ENCODE measurements around the gene EIF5.

Gene EIF5

GRCh38 chr14:103372552-103373304, 38.7 kb downstream of the EIF5 start:
- no peak for DNase-seq

- no peak for DNase-seq
These were observed 40.1 kb downstream of the EIF5 start for GRCh38 chr14:103374121-103374520.

GRCh38 chr14:103377522-103378037, 43.5 kb downstream of the EIF5 start:
- no peak for DNase-seq

DNA sequence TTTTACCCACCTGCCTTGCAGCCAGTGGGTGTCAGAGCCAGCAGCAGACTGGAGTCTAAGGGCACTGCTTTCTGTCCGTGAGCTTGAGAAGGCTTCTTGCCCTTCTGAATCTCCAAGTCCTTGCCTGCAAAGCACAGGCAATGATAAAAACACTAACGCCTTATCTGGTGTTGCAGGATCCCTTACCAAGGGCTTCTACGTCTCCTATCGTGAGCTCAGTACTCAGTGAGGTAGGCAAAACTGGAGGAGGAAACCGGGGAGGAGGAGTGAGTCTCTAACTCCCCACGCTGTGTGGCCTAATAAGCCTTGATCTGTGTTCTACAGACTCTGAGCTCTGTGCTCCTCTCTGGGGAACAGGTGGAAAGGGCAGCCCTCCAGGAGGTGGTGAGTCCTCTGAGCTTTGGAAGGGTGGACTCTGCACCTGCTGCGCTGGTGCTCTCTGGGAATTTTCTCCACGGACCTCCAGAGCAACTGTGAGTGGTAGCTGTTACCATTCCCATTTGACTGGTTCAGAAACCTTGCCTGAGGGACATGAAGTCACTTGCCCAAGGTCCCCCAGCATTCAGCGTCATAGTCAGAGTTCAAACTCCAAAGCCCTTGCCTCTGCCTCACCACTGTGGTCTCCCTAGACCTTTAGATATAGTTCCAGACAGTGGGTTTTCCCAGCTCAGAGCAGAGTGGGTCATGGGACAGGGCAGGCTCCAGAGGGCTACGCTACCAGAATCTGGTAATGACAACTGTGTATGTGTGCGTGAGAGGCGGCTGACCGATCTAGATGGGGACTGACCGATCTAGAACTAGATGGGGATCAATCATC, 44.2 kb downstream of the EIF5 start:
- no peak for DNase-seq

GRCh38 chr14:103380719-103381377, 46.8 kb downstream of the EIF5 start:
- no peak for DNase-seq

GRCh38 chr14:103382376-103382775, 48.3 kb downstream of the EIF5 start:
- DNase-seq, result no peak

DNA sequence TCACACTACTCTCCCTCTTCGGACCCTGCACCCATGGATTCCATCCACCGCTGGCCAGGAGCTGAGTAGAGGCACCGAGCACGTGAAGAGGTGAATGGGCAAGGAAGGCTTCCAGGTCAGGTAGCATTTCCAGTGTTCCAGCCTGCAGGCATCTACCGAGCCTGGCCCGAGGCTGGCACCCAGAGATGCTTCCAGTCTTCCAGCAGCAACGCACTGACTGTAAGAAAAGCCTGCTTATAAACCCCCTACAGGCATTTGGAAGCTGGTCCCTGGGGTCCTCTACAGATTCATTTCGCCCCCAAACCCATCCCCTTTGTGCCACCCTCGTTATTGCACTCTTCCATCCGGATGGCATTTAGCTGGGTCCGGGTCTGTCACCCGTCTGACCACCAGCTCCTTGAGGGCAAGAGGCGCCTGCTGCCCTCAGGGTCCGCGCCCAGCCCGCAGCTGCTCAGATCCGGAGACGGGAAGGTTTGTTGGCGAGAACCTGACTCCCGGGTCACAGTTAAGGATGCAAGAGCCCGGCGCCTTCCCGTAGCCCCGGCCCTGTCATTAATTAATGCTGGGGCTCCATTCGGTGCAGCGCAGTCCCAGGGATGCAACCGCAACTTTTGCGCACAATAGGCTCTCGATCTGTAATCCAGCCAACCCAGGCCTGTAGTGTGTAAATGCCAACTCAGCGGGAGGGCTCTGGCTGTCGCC, 50.6 kb downstream of the EIF5 start:
- no peak for DNase-seq

GRCh38 chr14:103385152-103385928, 51.3 kb downstream of the EIF5 start, which contains the start of gene MARK3:
Gene MARK3, plus strand, starts transcription at chr14:103385415. Its CDS starts 615 bp downstream, at chr14:103386030.
- peak; percentile 34 for DNase-seq

DNA sequence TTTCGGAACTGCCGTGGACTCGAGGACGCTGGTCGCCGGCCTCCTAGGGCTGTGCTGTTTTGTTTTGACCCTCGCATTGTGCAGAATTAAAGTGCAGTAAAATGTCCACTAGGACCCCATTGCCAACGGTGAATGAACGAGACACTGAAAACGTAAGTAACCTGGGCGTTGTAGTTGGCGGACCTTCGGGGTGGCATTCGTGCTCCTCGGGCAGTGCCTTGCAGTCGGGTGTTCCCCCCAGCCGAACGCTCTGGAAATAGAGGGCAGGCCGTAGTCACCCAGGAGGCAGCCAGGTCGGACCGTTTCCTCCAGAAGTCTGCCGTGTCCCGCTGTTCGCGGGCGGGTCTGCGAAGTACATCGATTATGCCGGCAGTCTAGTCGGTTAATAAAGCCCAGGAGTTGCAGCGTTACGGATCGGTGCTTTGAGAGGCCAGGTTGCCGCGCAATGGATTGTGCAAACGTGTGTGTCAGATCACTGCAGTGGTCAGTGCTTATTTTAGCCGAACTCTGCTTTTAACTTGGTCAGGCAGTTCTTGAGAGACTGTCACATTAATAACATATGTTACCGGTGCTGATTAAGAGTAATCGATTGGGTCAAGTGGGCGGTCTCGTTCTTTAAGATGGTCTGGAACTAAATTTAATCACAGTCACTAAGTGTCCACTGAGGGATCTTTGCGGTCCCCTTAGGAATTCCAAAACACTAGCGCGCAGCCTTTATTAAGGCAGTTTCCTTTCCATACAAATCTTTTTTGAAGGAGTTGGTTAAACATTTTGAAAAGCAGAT, 52.1 kb downstream of the EIF5 start:
- DNase-seq, result no peak

DNA sequence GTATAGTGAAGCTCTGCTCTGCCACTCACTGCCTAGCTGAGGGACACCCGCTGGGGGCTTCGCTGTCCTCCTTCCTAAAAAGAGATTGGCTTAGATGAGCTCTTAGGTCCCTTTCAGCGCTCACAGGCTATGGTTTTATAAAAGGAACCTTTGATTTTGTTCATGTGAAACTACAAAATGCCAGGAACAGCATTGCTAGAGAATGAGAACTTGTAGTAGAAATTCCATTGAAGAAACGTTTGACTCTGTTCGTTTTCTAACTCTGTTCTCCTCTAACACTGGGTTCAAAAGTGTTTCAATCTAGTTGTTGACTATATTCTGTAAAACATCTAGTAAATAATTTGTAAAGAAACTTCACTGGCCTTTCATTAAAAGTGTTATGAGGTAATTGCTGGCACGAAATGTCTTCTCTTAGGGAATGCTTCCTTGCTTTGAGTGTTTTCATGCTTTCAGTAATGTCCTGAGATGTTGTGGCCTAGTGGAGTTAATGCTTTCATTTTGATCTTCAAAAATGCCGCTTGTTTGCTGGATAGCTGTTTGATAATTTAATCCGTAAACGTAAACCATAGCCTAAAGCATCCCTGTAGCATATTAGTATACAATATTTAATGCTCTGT, 52.8 kb downstream of the EIF5 start:
- DNase-seq, result no peak

GRCh38 chr14:103388664-103389063, 54.6 kb downstream of the EIF5 start:
- no peak for DNase-seq

DNA sequence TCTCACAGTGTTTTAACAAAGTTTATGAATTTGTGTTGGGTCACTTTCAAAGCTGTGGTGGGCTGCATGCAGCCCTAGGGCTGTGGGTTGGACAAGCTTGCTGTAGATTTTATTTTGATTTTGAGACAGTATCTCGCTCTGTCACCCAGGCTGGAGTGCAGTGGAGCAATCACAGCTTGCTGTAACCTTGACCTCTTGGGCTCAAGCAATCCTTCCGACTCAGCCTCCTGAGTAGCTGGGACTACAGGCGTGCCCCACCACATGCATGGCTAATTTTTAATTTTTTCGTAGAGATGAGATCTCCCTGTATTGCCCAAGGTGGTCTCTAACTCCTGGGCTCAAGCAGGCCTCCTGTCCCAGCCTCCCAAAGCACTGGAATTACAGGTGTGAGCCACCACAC, 56.6 kb downstream of the EIF5 start:
- DNase-seq, result no peak

GRCh38 chr14:103391048-103391447, 57.0 kb downstream of the EIF5 start:
- DNase-seq, result no peak

- DNase-seq, result no peak
These were observed 58.1 kb downstream of the EIF5 start for GRCh38 chr14:103392106-103392505.

- no peak for DNase-seq
These were observed 58.5 kb downstream of the EIF5 start for GRCh38 chr14:103392572-103392971.

DNA sequence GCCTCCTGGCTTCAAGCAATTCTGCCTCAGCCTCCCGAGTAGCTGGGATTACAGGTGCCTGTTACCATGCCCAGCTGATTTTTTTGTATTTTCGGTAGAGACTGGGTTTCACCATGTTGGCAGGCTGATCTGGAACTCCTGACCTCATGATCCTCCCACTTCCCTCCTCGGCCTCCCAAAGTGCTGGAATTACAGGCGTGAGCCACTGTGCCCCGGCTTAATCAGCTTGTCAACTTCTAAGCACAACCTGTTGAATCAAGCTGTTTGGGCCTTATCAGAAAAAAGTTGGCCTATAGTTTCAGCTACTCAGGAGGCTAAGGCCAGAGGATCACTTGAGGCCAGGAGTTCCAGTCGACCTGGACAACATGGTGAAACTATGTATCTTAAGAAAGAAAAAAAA, 59.0 kb downstream of the EIF5 start:
- DNase-seq, result no peak

DNA sequence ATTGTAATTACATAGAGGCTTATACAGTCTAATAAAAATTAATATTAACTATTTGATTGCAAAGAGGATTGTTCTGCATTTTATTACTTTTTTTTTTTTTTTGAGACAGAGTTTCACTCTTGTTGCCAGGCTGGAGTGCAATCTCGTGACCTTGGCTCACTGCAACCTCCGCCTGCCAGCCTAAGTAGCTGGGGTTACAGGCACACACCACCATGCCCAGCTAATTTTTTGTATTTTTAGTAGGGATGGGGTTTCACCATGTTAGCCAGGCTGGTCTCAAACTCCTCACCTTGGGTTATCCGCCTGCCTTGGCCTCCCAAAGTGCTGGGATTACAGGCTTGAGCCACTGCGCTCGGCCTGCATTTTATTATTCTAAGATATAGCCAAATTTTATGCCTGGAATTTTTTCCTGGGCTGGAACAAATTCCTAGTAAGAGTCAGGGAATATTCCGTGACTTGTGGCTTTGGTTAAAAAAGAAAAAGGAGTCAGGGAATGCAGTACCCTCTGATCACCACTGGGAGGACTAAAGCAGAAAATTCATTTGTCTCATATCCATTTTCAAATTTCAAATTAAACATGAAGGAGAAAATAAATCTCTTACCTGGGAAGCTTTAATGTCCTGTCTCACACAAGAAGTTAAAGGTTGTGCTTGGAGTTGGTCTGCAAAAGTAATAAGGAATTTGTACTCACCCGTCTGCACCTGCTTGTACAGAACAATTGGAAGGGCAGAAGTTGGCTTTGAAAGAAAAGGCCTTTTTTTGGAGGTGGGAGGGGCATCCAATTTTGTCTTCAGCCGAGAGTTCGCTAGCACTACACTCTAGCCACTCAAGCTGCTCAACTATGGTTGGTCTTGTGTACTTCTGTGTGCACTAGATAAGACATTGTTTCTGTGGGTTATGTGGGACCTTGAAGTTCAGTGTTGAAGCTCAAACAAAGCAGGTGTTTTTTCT, 59.9 kb downstream of the EIF5 start:
- no peak for DNase-seq

All from NCI-H2029 treated with DMSO at 0.1 percent for 48 hours (cell line).